Measurements from ENCODE around the gene YWHAG.
A peak's percentile ranks its signal among the peaks of the same experiment; 100 is the strongest.
"Not testable (repeated sequence)": the region's sequence is repeated elsewhere in the genome, so short reads cannot be mapped to it uniquely, and the experiment has no call there.

The YWHAG gene

DNA sequence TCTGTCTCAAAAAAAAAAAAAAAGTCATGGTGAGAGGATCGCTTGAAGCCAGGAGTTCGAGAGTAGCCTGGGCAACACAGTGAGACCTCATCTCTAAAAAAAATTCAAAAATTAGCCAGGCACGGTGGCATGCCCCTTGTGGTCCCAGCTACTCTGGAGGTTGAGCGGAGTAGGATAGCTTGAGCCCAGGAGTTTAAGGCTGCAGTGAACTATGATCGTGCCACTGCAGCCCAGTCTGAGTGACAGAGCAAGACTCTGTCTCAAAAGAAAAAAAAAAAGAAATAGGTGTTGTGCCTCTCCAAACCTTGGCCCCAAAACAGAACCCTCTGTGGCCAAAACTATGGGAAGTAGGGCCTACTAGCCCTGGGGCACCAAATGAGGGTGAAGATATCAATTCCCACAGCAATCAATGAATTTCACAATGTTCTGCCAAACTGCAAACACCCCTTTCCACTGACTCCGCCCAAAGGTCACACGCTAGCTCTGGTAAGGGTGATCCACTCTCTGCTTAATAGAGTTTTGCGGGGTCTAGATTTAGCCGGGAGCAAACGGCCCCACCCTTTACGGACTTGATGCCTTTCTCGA is 33.8 kb upstream of the YWHAG start:
- DNase-seq (ENCODE audit: insufficient read length, low spot score), result no peak
- no peak for FAIRE-seq

DNA sequence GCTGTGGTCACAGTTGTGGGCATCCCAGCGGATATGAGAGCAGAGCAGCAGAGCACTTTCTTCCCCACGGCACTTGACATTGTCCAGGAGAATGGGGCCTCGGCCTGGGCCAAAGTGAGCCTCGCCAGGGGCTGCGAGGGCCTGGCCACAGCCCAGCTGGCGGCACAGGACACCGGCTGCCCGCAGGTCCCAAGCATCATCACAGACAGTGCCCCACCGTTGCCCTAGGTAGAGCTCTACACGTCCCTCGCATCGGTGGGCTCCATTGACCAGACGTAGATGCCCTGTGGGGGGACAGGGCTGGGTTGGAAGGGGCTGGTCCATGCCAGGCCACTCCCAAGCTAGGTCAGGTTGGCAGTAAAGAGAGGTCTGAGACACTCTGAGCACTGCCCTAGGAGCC is 31.3 kb upstream of the YWHAG start:
- TF ChIP-seq POLR2A (IDR thresholded peaks at IDR 0.05; ENCODE audit: low read depth, low read length), result no peak
- FAIRE-seq (no peak), DNase-seq (ENCODE audit: insufficient read length, low spot score) (no peak)

More for the DNA sequence above, 33.8 kb upstream of the YWHAG start:
- no peak for TF ChIP-seq POLR2A (IDR thresholded peaks at IDR 0.05; ENCODE audit: low read depth, low read length)

DNA sequence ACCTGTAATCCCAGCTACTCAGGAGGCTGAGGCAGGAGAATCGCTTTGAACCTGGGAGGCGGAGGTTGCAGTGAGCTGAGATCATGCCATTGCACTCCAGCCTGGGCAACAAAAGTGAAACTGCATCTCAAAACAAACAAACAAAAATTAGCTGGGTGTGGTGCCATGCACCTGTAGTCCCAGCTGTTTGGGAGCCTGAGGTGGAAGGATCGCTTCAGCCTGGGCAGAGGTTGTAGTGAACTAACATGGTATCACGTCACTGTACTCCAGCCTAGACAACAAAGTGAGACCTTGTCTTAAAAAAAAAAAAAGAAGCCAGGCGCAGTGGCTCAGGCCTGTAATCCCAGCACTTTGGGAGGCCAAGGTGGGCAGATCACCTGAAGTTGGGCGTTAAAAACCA is 29.0 kb upstream of the YWHAG start:
- not testable (repeated sequence) for DNase-seq (ENCODE audit: insufficient read length, low spot score); FAIRE-seq

DNA sequence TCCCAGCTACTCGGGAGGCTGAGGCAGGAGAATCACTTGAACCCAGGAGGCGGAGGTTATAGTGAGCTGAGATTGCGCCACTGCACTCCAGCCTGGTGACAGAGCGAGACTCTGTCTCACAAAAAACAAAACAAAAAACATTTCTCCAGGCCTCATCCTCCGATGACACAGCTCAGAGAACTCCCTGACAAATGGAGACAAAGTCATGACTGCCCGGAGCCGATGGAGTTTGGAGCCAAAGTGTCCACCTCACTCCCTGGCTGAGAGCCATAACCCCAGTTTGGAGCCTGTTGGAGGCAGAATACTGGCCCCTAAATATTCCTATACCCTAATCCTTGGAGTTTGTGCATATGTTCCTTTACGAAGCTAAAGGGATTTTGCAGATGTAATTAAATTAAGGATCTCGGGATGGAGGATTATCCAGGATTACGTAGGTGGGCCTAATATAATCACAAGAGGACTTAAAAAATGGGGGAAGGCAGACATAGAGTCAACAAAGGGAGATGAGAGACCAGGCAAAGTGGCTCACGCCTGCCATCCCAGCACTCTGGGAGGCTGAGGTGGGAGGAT is 28.0 kb upstream of the YWHAG start:
- FAIRE-seq (no peak), DNase-seq (ENCODE audit: insufficient read length, low spot score) (no peak)

DNA sequence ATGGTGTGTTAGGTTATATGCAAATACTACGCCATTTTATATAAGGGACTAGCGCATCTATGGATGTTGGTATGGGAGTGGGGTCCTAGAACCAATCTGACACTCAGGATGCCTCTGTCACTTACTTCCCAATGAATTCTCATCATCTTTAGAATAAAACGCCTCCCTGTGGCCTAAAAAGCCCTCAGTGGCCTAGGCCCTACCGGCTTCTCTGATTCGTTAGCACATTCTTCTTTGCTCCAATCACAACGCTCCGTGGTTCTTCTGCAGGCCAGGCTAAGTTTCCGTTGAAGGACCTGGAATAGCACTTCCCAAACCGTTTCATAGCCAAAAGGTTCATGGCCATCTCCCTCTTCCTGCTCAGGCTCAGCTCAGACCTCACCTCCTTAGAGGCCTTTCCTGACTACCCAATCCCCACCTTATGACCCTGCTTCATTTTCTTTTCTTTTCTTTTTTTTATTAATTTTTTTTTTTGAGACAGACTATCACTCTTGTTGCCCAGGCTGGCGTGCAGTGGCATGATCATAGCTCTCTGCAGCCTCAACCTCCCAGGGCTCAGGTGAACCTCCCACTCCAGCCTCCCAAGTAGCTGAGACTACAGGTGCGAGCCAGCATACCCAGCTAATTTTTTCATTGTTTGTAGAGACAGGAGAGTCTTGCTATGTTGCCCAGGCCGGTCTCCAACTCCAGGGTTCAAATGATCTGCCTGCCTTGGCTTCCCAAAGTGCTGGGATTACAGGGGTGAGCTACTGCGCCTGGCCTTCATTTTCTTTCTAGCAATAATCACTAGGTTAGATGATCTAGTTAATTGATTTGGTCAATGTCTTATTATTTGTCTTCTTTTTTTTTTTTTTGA is 24.5 kb upstream of the YWHAG start:
- no peak for FAIRE-seq
- DNase-seq (ENCODE audit: insufficient read length, low spot score), result no peak
- no peak for TF ChIP-seq POLR2A (IDR thresholded peaks at IDR 0.05; ENCODE audit: low read depth, low read length)

More for the DNA sequence above, 28.0 kb upstream of the YWHAG start:
- TF ChIP-seq POLR2A (IDR thresholded peaks at IDR 0.05; ENCODE audit: low read depth, low read length), result no peak

DNA sequence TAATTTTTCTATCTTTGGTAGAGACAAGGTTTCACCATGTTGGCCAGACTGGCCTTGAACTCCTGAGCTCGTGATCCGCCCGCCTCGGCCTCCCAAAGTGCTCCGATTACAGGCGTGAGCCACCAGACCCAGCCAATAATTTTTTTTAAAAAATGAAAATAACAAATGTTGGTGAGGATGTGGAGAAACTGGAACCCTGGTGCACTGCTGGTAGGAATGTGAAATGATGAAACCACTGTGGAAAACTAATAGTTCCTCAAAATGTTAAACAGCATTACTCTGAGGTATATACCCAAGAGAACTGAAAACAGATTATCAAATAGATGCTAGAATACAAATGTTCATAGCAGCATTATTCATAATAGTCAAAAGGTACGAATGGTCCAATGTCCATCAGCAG is 23.0 kb upstream of the YWHAG start:
- DNase-seq (ENCODE audit: insufficient read length, low spot score) (no peak), FAIRE-seq (no peak)
- TF ChIP-seq POLR2A (IDR thresholded peaks at IDR 0.05; ENCODE audit: low read depth, low read length), result no peak

DNA sequence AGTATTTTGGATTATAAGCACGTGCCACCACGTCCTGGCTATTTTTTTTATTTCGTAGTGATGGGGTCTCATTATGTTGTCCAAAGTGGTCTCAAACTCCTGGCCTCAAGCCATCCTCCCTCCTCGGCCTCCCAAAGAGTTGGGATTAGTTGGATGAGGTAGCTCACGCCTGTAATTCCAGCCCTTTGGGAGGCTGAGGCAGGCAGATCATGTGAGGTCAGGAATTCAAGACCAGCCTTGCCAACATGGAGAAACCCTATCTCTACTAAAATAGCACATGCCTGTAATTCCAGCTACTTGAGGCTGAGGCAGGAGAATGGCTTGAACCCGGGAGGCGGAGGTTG is 21.8 kb upstream of the YWHAG start:
- DNase-seq (ENCODE audit: insufficient read length, low spot score), result no peak
- no peak for FAIRE-seq
- no peak for TF ChIP-seq POLR2A (IDR thresholded peaks at IDR 0.05; ENCODE audit: low read depth, low read length)

DNA sequence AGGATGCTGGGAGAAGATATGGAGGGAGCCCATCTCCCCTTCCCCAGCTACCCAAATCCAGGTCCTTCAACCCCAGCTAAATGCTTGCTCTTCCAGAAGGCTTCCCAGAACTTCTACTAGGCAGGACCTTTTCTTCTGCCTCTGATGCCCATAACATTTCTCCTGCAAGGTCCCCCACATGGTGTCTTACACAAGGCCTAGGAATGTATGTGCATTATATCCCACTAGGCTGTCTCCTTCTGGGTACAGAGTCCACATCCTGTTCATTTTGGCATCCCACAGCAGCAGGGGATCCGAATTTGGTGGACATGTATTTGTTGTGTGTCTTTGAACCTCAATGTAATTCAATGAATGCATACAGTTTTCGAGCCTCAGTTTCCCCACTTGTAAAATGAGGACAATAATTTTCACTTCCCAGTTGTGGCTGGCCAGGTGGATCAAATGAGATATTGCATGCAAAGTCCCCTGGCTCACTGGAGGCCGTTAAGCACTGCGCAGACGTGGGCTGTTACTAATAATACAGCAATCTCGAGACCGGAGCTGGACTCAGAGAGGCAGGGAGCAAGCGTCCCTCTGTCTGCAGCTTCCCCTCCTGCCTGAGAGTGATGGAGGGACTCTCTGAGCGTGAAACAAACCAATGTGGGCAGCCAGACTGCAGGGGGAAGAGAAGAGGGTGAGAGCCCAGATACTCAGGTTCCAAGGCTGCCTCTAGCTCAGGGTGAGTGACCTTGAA is 18.6 kb upstream of the YWHAG start:
- DNase-seq (ENCODE audit: insufficient read length, low spot score) (no peak), FAIRE-seq (no peak)
- no peak for TF ChIP-seq POLR2A (IDR thresholded peaks at IDR 0.05; ENCODE audit: low read depth, low read length)

DNA sequence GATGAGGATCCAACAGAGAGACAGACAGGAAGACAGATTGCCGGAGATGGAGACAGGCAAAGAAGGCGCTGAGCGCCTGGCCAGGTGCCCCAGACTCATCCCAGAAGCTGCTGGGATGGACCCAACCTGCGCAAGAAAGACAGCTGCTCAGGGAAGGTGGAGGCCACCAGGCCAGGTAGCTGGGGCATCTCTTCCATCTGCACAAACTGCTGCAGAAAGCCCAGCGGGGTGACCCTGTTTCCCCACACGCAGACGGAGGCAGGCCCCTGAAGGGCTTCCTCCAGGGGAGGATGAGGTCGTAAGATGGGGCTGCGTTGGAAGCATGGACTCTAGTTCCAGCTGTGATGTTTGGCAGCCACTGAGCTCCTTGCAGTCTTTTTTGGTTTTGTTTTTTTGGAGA is 16.5 kb upstream of the YWHAG start:
- FAIRE-seq (no peak), DNase-seq (ENCODE audit: insufficient read length, low spot score) (no peak)
- no peak for TF ChIP-seq POLR2A (IDR thresholded peaks at IDR 0.05; ENCODE audit: low read depth, low read length)

DNA sequence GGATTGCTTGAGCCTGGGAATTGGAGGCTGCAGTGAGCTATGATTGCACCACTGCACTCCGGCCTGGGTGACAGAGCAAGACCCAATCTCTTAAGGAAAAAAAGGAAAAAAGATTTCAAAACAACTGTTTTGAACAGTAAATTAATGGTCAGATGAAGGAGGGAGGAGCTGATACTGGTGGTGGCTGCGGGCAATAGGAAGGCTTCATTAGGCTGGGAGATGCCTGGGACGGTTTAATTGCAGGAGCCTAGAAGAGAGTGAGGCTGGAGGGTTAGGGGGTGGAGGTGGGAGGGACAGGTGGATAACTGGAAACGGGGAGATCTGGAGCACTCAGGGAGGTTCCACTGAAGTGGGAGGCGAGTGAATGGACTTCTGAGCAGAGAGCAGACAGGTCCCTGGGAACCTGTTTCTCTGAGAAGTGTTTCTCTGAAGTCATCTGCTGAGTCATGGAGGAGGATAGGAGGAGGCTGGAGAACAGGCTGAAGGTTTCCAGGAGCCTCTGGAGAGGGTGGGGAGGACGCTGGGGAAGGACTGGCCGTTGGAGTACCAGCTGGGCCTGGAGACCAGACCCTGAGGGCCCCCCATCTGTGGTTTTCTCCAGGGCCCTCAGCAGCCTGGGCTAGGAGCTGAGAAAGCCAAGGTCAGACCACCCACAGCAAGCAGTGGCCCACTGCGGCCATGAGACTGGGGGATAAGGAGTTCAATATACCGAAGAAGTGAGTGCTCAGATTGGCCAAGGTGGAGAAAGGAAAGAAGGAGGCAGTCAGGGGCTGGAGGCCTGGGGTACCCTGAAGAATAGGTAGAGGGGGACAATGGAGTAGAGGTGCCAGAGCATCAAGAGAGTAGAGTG is 14.4 kb upstream of the YWHAG start:
- 0 out of 2 replicates have a peak, but pooled peaks have one; percentile 6 for TF ChIP-seq POLR2A (IDR thresholded peaks at IDR 0.05; ENCODE audit: low read depth, low read length)
- no peak for FAIRE-seq
- DNase-seq (ENCODE audit: insufficient read length, low spot score), result no peak

DNA sequence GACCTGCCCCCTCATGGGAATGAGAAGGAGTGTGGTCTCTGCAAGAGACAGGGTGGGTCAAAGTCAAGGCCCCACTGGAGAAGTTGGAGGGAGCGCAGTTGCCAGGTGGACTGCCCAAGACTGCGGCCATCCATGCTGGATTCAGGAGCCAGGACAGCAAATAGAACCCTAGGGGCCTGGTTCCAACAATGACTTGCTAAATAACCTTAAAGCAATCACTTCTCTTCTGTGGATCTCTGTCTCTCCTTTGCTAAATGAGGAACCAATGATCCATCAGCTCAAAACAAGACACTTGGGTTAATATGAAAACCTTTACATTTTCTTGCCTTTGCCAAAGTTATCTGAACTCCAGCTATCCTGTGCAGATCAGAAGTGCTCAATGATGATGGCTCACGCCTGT is 12.6 kb upstream of the YWHAG start:
- FAIRE-seq (no peak), DNase-seq (ENCODE audit: insufficient read length, low spot score) (no peak)
- no peak for TF ChIP-seq POLR2A (IDR thresholded peaks at IDR 0.05; ENCODE audit: low read depth, low read length)

DNA sequence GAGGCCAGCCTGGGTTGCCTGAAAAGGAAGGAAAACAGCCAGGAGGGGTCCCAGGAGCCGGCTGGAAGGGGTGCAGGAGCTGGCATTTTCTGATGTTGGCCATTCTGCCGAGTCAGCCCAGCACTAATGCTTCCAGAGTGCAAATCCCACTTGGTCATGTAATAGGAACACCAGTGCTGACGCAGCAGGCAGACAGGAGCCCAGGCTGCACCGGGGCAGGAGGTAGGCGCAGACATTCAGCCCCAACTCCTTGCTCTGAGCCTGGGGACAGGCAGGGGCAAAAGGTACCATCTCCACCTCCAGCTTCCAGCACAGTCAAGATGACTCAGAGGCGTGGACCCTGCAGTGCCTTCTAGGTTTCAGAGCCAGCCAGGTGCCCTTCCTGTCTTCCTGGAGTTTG is 10.2 kb upstream of the YWHAG start:
- TF ChIP-seq POLR2A (IDR thresholded peaks at IDR 0.05; ENCODE audit: low read depth, low read length), result no peak
- FAIRE-seq (no peak), DNase-seq (ENCODE audit: insufficient read length, low spot score) (no peak)

DNA sequence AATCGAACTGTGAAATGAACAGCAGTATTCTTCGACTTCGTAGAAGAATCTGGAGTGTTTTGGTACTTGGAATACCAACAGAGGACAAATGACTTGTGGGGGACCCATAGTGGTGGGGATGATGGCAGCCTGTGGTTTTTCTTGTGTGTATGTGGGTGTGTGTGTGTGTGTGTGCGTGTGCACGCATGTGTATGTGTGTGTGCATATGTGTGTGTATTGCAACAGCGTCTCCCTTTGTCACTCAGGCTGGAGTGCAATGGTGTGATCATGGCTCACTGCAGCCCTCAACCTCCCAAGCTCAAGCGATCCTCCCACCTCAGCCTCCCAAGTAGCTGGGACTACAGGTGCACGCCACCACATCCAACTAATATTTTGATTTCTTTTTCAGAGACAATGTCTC is 9.4 kb upstream of the YWHAG start:
- DNase-seq (ENCODE audit: insufficient read length, low spot score), result no peak
- no peak for TF ChIP-seq POLR2A (IDR thresholded peaks at IDR 0.05; ENCODE audit: low read depth, low read length)
- FAIRE-seq, result no peak
